ENCODE results near the gene ZNF438.

Gene ZNF438

GRCh38 chr10:30991647-30992011 is 40.0 kb downstream of the ZNF438 start:
- no peak overlapping the region for H3K27ac ChIP-seq

GRCh38 chr10:30990971-30991646 is 40.6 kb downstream of the ZNF438 start:
- ChIA-PET POLR2A (ENCODE audit: low non-redundant PET) (no interaction called here), CTCF (no interaction called here)
- H3K27ac ChIP-seq, result no peak overlapping the region
- TF ChIP-seq CTCF (conservative IDR thresholded peaks at IDR 0.05; ENCODE audit: low read depth), result no peak
- DNase-seq (ENCODE audit: low spot score), result no peak

More at GRCh38 chr10:30991647-30992011, 40.0 kb downstream of the ZNF438 start:
- ChIA-PET CTCF (no interaction called here), POLR2A (ENCODE audit: low non-redundant PET) (no interaction called here)
- no peak for DNase-seq (ENCODE audit: low spot score)
- TF ChIP-seq CTCF (conservative IDR thresholded peaks at IDR 0.05; ENCODE audit: low read depth), result no peak

- ChIA-PET POLR2A (ENCODE audit: low non-redundant PET) (no interaction called here), CTCF (no interaction called here)
- DNase-seq (ENCODE audit: low spot score), result no peak
- TF ChIP-seq CTCF (conservative IDR thresholded peaks at IDR 0.05; ENCODE audit: low read depth), result no peak
- no peak overlapping the region for H3K27ac ChIP-seq
These were observed 41.3 kb downstream of the ZNF438 start for GRCh38 chr10:30990351-30990750.

DNA sequence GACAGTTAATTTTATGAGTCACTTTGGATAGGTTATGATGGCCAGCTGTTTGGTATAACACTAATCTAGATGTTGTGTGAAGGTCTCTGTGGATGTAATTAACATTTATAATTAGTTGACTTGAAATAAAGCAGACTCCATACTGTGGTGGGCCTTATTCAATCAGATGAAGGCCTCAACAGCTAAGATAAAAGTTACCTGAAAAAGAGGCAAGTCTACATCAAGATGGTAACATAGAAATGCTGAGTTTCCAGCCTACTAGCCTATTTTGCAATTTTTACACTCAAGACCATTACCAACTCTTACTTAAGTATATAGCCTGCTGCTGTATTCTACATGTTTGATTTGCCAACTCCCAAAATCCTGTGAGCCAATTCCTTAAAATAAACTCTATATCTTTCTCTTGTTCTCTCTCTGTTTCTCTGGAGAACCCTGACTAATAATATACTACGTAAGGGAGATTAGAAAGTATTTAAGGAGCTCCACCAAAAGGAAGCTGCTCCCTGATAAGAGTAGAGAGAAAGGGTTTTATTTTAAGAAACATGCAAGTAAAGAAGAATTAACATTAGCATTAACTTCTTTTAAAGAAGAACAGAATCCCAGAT is 42.7 kb downstream of the ZNF438 start:
- TF ChIP-seq CTCF (conservative IDR thresholded peaks at IDR 0.05; ENCODE audit: low read depth), result no peak
- POLR2A ChIA-PET (ENCODE audit: low non-redundant PET), result no interaction called here
- CTCF ChIA-PET, result no interaction called here
- no peak overlapping the region for H3K27ac ChIP-seq
- DNase-seq (ENCODE audit: low spot score), result no peak

GRCh38 chr10:30987463-30987862 is 44.2 kb downstream of the ZNF438 start:
- POLR2A ChIA-PET (ENCODE audit: low non-redundant PET), result no interaction called here
- CTCF ChIA-PET, result no interaction called here
- H3K27ac ChIP-seq, result no peak overlapping the region
- no peak for DNase-seq (ENCODE audit: low spot score)
- no peak for TF ChIP-seq CTCF (conservative IDR thresholded peaks at IDR 0.05; ENCODE audit: low read depth)

DNA sequence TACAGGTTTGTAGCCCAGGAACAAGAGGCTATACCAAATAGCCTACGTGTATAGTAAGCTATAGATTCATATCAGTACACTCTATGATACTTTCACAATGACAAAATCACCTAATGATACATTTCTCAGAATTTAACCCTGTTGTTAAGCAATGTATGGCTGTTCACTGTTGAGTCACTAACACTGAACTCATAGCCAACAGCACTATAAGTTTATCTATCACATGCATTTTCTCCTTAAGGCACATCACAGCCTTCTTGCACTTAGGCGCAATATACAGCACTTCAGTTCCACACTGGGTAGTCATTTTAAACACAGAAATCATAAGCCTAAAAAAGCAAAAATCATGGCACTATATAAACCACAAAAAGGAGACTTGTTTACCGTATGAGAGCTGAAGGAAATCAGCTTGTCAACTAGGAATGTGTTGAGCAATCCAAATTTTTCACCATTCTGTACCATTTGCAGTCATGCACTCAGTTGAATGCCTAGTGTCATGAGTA is 45.6 kb downstream of the ZNF438 start:
- H3K27ac ChIP-seq, result no peak overlapping the region
- DNase-seq (ENCODE audit: low spot score), result peak; percentile 29
- ChIA-PET CTCF (interaction anchor here (0.9 kb wide), 1 partner anchor 218 kb away, joined by 3 read pairs; no protein-coding TSS in a partner anchor), POLR2A (ENCODE audit: low non-redundant PET) (no interaction called here)
- TF ChIP-seq CTCF (conservative IDR thresholded peaks at IDR 0.05; ENCODE audit: low read depth), result no peak
